ENCODE results near the gene DUSP1. TPM values are rescaled to one million over a fixed set of nuclear protein-coding genes. Genes with fewer than 3 reads are reported as not detected.
"Not testable (repeated sequence)": the region's sequence is repeated elsewhere in the genome, so short reads cannot be mapped to it uniquely, and the experiment has no call there.

The DUSP1 gene
- total and polyA plus RNA-seq, 2 of the 13 experiments (the other 11 are each of a cell fraction or from before 2014, with no cell fraction given), result 27.1 to 55.5 TPM

GRCh38 chr5:172785429-172786088 is 14.6 kb upstream of the DUSP1 start (continued):
- TF ChIP-seq HNF1A (IDR thresholded peaks at IDR 0.05; ENCODE audit: low read depth) (no peak), HNF1A (CRISPR knock-in tag; IDR thresholded peaks at IDR 0.05; ENCODE audit: borderline replicate concordance) (no peak), MBNL3 (CRISPR knock-in tag; conservative IDR thresholded peaks at IDR 0.05) (no peak)
- TF ChIP-seq, protein P1, sequence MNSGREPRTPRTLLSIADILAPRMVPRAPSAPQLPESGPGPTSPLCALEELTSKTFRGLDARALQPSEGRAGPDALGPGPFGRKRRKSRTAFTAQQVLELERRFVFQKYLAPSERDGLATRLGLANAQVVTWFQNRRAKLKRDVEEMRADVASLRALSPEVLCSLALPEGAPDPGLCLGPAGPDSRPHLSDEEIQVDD (CRISPR knock-in tag; IDR thresholded peaks at IDR 0.05; ENCODE audit: borderline replicate concordance), result no peak

- H3K4me1 ChIP-seq (ENCODE audit: insufficient read depth, low read length), result peaks cover 85% of the 10 kb centered on the region
- intact Hi-C loops (cut with micrococcal nuclease; ENCODE audit: unreplicated experiment); H3K4me2 ChIP-seq (ENCODE audit: low read depth, low read length); FAIRE-seq; H3K27ac ChIP-seq (ENCODE audit: extremely low read length, insufficient read depth, low read length); H4K20me1 ChIP-seq (ENCODE audit: insufficient read depth, low read length); CTCF ChIA-PET (ENCODE audit: low intra/inter-chr PET ratio, low total read pairs); H2AFZ ChIP-seq (ENCODE audit: low read length); DNase-seq (ENCODE audit: low spot score); POLR2A ChIA-PET; H3K36me3 ChIP-seq (replicated peaks in 1 of 2; ENCODE audit: control insufficient read depth in 1 of 2, insufficient read depth in 2 of 2, low read length in 2 of 2); H3K9me3 ChIP-seq (ENCODE audit: low read length); BruUV-seq (replicated peaks); H3K4me3 ChIP-seq (replicated peaks in 1 of 3; ENCODE audit: insufficient read depth in 1 of 3, low read depth in 2 of 3, low read length in 3 of 3); H3K79me2 ChIP-seq (ENCODE audit: insufficient read depth, low read length); H3K9ac ChIP-seq (ENCODE audit: insufficient read depth, low read depth, low read length); in situ Hi-C loops (cut with HindIII; ENCODE audit: extremely low pct_ligation_motif_present, low pct_unique_long_range_greater_than_20kb); H3K27me3 ChIP-seq (ENCODE audit: control insufficient read depth in 1 of 2, insufficient read depth in 2 of 2, low read length in 2 of 2); ATAC-seq: not testable (repeated sequence)
- 100% methylated on average over 4 of the region's 4 CpGs for WGBS (ENCODE audit: low lambda C conversion rate)
- TF ChIP-seq, protein P2, sequence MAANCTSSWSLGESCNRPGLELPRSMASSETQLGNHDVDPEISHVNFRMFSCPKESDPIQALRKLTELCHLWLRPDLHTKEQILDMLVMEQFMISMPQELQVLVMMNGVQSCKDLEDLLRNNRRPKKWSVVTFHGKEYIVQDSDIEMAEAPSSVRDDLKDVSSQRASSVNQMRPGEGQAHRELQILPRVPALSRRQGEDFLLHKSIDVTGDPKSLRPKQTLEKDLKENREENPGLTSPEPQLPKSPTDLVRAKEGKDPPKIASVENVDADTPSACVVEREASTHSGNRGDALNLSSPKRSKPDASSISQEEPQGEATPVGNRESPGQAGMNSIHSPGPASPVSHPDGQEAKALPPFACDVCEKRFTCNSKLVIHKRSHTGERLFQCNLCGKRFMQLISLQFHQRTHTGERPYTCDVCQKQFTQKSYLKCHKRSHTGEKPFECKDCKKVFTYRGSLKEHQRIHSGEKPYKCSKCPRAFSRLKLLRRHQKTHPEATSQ (CRISPR knock-in tag; IDR thresholded peaks at IDR 0.05; ENCODE audit: borderline replicate concordance), result peak; percentile 71; the same call in 1 of the 2 replicates
Observed at GRCh38 chr5:172784162-172784561, 13.2 kb upstream of the DUSP1 start.
